NK-92 treated with Interleukin-12 subunit alpha and Interleukin-12 subunit beta, amount 100 ng/mL, for 24 hours (cell line): ENCODE data around the gene CADPS.

ENCODE experiments used
- DNase-seq: peaks from one replicate; lab custom pipeline; 2025; lab: John Stamatoyannopoulos, UW

Gene CADPS

DNA sequence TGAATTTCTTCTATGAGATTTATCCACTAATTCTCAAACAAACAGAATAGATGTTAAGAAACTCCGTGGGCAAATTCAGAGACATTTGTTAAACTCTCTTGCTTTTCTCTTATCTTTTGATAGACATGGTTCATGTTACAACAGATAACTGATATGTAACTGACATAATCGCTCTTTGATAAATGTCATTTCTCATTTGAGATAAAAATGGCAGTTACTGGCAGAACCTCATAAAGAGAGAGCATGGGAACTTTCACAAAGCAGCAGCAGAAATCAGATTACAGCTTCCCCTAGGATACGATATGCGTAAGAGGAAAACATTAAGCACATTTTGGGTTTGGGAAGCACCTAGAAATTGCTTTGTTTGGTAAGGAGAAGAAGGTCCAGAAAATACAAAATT, 126.1 kb downstream of the CADPS start:
- no peak for DNase-seq

DNA sequence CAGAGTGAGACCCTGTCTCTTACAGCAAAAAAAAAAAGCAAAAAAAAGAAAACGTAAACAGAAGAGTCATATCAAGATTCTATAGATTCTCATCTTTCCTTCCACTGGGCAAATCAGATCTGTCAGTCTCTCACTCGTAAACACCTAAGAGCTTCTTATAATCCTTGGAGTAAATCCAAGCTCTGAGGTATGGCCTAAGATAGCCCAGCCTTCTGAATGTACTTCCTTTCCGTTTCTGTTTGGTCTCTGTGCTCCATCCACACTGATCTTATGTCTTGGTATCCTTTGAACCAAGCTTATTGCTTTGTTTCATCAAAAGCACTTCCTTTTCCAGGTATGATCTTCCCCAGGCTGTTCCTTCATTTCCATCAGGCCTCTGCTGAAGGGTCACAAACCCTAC, 137.8 kb downstream of the CADPS start:
- DNase-seq = no peak

DNA sequence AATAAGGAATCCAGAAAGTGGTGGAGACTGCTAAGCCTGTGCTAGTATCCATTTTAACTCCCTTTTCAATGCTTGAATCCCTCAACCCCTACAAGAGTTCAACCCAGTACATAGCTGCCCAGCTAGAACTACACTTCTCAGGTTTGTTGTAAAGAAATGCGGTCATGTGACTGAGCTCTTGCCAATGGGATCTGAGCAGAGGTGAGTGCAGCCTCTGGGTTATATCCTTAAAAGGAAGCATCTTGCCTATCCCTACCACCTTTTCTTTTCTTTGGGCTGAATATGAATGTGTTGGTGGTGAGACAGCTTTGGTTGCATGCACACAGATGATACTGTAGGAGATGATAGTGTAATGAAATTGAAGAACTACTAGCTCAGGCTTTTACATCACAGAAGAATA, 139.7 kb downstream of the CADPS start:
- no peak for DNase-seq

GRCh38 chr3:62732183-62732904, 142.9 kb downstream of the CADPS start:
- DNase-seq = no peak

DNA sequence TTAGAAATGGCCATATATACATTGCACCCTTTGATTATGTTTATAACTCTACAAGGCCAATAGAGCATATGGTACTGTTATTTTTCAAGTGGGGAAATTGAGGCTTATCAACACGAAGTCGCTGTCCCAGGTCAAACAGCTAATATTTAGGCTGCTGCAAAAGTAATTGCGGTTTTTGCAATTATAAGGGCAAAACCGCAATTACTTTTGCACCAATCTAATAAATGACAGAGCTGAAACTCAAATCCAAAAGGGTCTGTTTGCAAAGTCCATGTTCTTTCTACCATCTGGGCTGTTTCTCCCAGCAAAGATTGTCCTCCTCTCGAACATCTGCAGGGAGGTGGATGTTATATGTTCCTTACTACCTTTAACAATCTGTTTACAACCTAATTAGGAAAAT, 147.2 kb downstream of the CADPS start:
- no peak for DNase-seq

DNA sequence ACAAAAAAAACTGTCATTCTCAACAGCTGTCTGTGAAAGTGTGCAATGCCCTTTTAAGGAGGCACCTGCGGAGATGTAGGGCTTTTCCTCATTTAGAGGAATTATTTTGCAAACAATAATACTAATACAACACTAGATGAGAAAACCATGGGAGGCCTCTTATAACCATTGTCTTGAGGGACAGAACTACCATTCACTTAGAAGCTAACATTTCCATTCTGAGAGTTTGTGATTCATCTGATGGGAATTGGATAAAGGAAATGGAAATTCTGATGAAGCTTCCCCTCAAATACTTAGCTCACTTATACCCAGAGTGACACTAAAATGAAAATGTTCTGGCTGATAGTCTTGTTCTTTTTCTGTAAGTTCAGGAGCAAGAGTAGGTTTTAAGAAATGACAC, 147.7 kb downstream of the CADPS start:
- no peak for DNase-seq

DNA sequence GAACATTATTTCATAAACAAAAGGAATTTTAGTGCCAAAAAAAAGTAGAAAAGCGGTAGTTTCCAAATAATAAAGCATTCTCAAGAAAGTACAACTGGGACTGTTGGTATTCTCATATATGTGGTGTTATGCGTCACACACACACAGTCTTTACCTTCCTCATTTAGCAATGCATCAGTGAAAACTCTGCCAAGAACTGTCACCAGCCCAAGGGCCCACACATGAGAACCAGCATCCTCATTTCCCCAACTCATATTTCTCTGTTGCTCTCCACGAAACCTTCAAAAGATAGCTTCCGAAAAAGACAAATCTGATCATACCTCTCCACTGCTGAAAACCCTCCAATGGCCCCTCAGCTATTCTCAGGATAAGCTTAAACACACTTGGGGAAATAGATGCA, 150.7 kb downstream of the CADPS start:
- no peak for DNase-seq

GRCh38 chr3:62723914-62724217, 151.3 kb downstream of the CADPS start:
- DNase-seq = no peak

GRCh38 chr3:62723166-62723913, 151.9 kb downstream of the CADPS start:
- DNase-seq = no peak

- DNase-seq = no peak
Observed at GRCh38 chr3:62722344-62722743, 152.9 kb downstream of the CADPS start.

- no peak for DNase-seq
Observed at GRCh38 chr3:62718515-62719320, 156.5 kb downstream of the CADPS start.

DNA sequence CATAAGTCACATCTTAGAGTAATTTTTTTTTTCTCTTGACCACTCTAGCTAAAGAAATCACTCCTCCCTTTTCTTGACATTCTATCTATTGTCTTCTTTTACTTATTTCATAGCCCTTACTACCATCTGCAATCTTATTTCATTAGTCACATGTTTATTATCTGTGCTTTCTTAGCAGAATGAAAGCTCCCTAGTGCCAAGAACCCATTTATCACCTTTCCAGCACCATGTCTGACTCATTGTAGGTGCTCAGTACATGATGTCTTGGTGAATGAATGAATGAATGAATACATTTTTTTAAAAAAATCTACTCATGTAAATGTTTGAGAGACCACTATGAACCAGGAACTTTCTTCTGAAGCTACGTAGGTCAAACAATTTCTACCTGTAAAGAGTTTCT, 157.2 kb downstream of the CADPS start:
- no peak for DNase-seq

DNA sequence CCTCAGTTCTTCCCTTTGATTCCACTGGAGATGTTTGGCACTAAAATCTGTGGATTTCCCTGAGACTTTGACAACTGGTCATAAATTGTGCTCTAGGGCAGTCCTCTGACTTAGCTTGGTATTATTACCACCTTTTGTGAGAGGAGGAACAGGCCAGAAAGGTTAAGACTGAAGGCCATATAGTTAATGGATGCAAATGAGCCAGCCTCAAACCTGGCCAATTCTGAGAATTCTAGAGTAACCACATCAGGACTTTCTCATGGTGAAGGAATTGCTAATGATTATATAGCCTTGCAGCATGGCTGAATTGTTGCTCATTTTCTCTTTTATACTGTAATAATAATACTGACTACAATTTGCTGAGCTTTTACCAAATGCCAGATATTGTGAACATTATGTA, 162.5 kb downstream of the CADPS start:
- no peak for DNase-seq

GRCh38 chr3:62710751-62711150, 164.5 kb downstream of the CADPS start:
- no peak for DNase-seq

GRCh38 chr3:62708638-62709373, 166.4 kb downstream of the CADPS start:
- no peak for DNase-seq

- no peak for DNase-seq
Observed at GRCh38 chr3:62705721-62706120, 169.5 kb downstream of the CADPS start.

GRCh38 chr3:62703451-62704167, 171.6 kb downstream of the CADPS start:
- no peak for DNase-seq

GRCh38 chr3:62700357-62700756, 174.9 kb downstream of the CADPS start:
- DNase-seq = no peak

DNA sequence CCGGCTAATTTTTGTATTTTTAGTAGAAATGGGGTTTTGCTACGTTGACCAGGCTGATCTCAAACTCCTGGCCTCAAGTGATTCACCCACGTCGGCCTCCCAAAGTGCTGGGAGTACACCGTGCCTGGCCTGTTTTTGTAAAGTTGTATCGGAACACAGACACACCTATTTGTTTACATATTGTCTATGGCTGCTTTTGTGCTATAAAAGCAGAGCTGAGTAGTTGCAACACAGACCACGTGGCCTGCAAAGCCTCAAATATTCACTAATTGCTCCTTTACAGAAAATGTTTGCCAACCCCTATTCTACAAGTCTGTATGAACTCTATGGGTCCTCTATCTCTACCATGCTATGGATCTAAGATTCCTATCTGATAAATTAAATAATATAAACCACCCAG, 175.5 kb downstream of the CADPS start:
- DNase-seq = no peak

DNA sequence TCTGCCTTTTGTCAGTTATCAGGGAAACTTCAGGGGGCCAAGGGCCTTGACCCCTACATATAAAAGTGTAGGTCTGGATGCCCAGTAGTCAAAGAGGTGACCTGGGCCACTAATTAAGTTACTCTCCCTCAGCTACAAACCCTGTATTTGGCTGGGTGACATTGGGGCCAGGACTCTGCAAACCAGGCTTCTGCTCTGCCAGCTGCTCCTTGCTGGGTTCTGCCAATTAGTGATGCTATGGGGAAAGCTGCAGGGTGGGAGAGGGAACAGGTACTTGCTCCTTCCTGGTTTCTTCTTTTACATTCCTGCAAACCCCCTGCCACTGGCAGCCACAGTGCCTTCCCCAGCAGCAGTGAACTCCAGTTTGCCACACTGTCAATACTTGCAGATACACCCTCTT, 179.2 kb downstream of the CADPS start:
- no peak for DNase-seq

GRCh38 chr3:62688812-62689211, 186.4 kb downstream of the CADPS start:
- no peak for DNase-seq

GRCh38 chr3:62688050-62688449, 187.2 kb downstream of the CADPS start:
- DNase-seq = no peak
